ENCODE results near the gene ASXL3.

DNA sequence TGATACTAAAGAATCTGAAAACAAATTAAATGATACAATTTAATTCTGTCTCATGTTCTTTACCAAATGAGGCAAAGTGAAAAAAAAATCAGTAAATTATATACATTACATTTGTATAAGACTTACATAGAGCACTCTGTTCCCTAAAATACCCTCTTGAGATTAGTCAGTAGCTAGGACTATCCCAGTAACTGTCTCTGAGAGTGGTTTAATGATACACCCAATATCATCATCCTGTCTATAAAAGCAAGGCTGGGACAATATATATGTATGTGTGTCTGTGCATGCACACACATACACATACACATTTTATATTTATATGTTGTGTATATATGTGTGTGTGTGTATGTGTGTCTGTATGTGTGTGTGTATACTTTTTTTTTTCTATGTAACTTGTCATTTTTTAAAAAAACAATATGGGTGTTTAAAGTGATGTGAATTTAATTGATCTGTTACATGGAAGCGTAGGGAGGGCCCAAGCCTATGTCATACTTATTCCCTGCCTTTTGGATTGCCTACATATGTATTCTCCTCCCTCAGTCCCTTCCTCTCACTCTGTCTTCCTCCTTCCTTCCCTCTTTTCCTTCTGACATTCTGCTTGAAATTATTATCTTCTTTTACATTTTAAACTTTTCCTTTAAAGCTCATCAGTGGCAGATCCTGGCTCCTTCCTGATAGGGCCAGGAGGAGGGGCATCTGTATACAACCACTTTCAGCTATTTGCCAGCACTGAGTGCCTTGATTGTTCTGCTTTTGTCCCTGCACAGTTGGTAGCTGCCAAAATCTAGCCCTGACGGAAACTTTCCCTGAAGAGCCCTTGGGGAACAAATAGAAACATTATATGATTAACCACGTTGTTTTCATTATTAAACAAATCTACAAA lies 6.8 kb downstream of the ASXL3 start:
- no peak for TF ChIP-seq EZH2 (IDR thresholded peaks at IDR 0.05; ENCODE audit: low read depth)
- TF ChIP-seq, protein P1, sequence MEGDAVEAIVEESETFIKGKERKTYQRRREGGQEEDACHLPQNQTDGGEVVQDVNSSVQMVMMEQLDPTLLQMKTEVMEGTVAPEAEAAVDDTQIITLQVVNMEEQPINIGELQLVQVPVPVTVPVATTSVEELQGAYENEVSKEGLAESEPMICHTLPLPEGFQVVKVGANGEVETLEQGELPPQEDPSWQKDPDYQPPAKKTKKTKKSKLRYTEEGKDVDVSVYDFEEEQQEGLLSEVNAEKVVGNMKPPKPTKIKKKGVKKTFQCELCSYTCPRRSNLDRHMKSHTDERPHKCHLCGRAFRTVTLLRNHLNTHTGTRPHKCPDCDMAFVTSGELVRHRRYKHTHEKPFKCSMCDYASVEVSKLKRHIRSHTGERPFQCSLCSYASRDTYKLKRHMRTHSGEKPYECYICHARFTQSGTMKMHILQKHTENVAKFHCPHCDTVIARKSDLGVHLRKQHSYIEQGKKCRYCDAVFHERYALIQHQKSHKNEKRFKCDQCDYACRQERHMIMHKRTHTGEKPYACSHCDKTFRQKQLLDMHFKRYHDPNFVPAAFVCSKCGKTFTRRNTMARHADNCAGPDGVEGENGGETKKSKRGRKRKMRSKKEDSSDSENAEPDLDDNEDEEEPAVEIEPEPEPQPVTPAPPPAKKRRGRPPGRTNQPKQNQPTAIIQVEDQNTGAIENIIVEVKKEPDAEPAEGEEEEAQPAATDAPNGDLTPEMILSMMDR (conservative IDR thresholded peaks at IDR 0.05) = no peak
